Neural cell (in vitro differentiated cells): ENCODE measurements around the gene FCHO1. TPM values are rescaled to one million over a fixed set of nuclear protein-coding genes. Genes with fewer than 3 reads are reported as not detected.

ENCODE experiments used
- H2AFZ ChIP-seq: fragments of 200-600, 300-800 bp; sonication (generic), shearing (Covaris generic); 2 replicates; pipeline ENCODE4 v1.6.0; 2014; ENCODE audit warnings: low read depth, mild to moderate bottlenecking, antibody characterized with exemption, low read length, moderate library complexity
- H3F3A ChIP-seq: fragments of 200-600 bp; shearing (Covaris generic); 2 replicates; pipeline ENCODE4 v1.6.1; 2016; ENCODE audit warnings: mild to moderate bottlenecking, moderate library complexity, mixed read lengths, antibody characterized with exemption, low read length; ENCODE audit not compliant: insufficient read depth, poor library complexity, severe bottlenecking
- H3K27ac ChIP-seq: fragments of 200-600, 300-800 bp; sonication (generic), shearing (Covaris generic); 2 replicates; pipeline ENCODE4 v1.5.1; 2014; ENCODE audit warnings: mild to moderate bottlenecking, low read length, moderate library complexity
- H3K27me3 ChIP-seq: fragments of 300-800, 200-600 bp; sonication (generic), shearing (Covaris generic); 2 replicates; pipeline ENCODE4 v1.6.0; 2014; ENCODE audit warnings: mild to moderate bottlenecking, low read depth, low read length, moderate library complexity; ENCODE audit not compliant: insufficient read depth
- H3K36me3 ChIP-seq: fragments of 300-800, 200-600 bp; sonication (generic), shearing (Covaris generic); 2 replicates; pipeline ENCODE4 v1.5.1; 2014; ENCODE audit warnings: mild to moderate bottlenecking, antibody characterized with exemption, low read length, moderate library complexity; ENCODE audit not compliant: insufficient read depth
- H3K4me2 ChIP-seq: fragments of 300-800, 200-600 bp; sonication (generic), shearing (Covaris generic); 2 replicates; pipeline ENCODE4 v1.6.0; 2014; ENCODE audit warnings: mild to moderate bottlenecking, low read length
- H3K4me3 ChIP-seq: fragments of 300-800, 200-600 bp; sonication (generic), shearing (Covaris generic); 2 replicates; pipeline ENCODE4 v1.5.1; 2014; ENCODE audit warnings: mild to moderate bottlenecking, low read length, moderate library complexity
- H3K79me2 ChIP-seq: fragments of 200-600 bp; shearing (Covaris generic); replicated peaks from 2 replicates; pipeline ENCODE4 v1.6.0; 2014; ENCODE audit warnings: mild to moderate bottlenecking, low read length, moderate library complexity; ENCODE audit not compliant: insufficient read depth
- H3K9ac ChIP-seq: fragments of 300-800, 200-600 bp; sonication (generic), shearing (Covaris generic); 2 replicates; pipeline ENCODE4 v1.6.1; 2016; ENCODE audit warnings: mild to moderate bottlenecking, low read length, mixed read lengths
- H3K9me2 ChIP-seq: fragments of 200-600 bp; shearing (Covaris generic); 2 replicates; pipeline ENCODE4 v1.6.1; 2016; ENCODE audit warnings: mild to moderate bottlenecking, low read length, mixed read lengths; ENCODE audit not compliant: insufficient read depth
- H3K9me3 ChIP-seq: fragments of 200-600, 300-800 bp; sonication (generic), shearing (Covaris generic); 2 replicates; pipeline ENCODE4 v1.6.1; 2016; ENCODE audit warnings: mild to moderate bottlenecking, mixed run types, low read length, moderate library complexity, mixed read lengths
- H4K20me1 ChIP-seq: fragments of 200-600 bp; shearing (Covaris generic); 2 replicates; pipeline ENCODE4 v1.6.1; 2016; ENCODE audit warnings: mild to moderate bottlenecking, mixed run types; ENCODE audit not compliant: insufficient read depth
- CTCF ChIP-seq: fragments of 450-650 bp; IDR thresholded peaks from 2 replicates; pipeline ENCODE4 v1.5.1; 2014; ENCODE audit warnings: antibody characterized with exemption, mild to moderate bottlenecking, moderate library complexity; ENCODE audit not compliant: poor library complexity, severe bottlenecking
- EP300 ChIP-seq: fragments of 450-650 bp; conservative IDR thresholded peaks from 2 replicates; pipeline ENCODE4 v1.6.1; 2014; ENCODE audit warnings: antibody characterized with exemption, mild to moderate bottlenecking, moderate library complexity; ENCODE audit not compliant: poor library complexity, severe bottlenecking
- EZH2 ChIP-seq: fragments of 200-600, 300-800 bp; shearing (Covaris generic), sonication (generic); IDR thresholded peaks from 2 replicates; pipeline ENCODE4 v1.6.1; 2014; ENCODE audit warnings: antibody characterized with exemption, low read length, borderline replicate concordance, mild to moderate bottlenecking; ENCODE audit not compliant: insufficient read depth, poor library complexity, severe bottlenecking
- MXI1 ChIP-seq: fragments of 450-650 bp; conservative IDR thresholded peaks from 2 replicates; pipeline ENCODE4 v1.6.1; 2014; ENCODE audit warnings: antibody characterized with exemption, mild to moderate bottlenecking; ENCODE audit not compliant: poor library complexity, severe bottlenecking
- POLR2AphosphoS5 ChIP-seq: IDR thresholded peaks from 2 replicates; pipeline ENCODE4 v1.6.1; 2012
- RAD21 ChIP-seq: fragments of 450-650 bp; conservative IDR thresholded peaks from 2 replicates; pipeline ENCODE4 v1.6.1; 2014; ENCODE audit warnings: antibody characterized with exemption, mild to moderate bottlenecking, moderate library complexity
- SMC3 ChIP-seq: fragments of 450-650 bp; conservative IDR thresholded peaks from 2 replicates; pipeline ENCODE4 v1.6.1; 2014; ENCODE audit warnings: antibody characterized with exemption, mild to moderate bottlenecking, moderate library complexity; ENCODE audit not compliant: poor library complexity
- TAF1 ChIP-seq: IDR thresholded peaks from 2 replicates; pipeline ENCODE4 v1.6.1; 2012; ENCODE audit warnings: low read depth
- polyA plus RNA-seq: library from polyadenylated mRNA; depleted of rRNA; stranded (reverse); fragments of >200 nt; gene quantifications from 2 replicates; pipeline ENCODE4 v1.2.3, GENCODE V29; 2014
- TF ChIP-seq, protein P1 (sequence below): IDR thresholded peaks from 2 replicates; pipeline ENCODE4 v1.6.1; 2012; ENCODE audit warnings: borderline replicate concordance

The FCHO1 gene
- polyA plus RNA-seq, 1 donor from 2014 or later, result 39.7 TPM

DNA sequence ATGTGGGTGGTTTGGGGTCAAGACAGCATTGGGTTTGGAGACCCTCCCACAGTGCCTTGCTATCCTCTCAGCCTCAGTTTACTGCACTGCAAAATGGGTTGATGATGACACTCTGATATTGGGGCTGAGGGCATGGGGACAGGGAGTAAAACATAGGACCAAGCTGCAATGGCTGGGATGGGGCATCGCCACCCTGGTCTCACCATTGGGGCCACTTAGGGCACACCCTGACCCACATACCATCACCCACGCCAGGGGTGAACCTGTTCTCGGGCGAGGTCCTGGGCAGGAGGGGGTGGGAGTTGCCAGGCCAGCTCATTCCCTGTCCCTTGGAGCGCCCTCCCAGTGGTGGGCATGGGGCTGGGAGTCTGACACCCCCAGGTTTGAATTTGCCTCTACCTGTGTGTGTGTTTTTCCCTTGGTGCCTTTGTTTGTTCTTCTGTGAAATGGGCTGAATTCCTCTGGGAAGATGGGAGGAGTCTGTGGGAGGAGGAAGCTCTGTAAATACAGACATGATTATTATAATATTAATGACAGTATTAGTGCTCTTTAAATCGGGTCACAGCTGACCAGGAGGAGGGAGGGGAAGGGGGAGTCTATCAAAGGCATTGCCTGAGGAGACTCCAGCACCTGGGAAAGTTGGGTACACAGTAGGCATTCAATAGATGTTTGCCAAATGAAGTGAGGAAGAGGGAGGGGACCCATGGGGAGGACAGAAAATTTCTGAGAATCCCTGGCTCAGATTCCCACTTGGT is 2.2 kb upstream of the FCHO1 start:
- no peak overlapping the region for H2AFZ ChIP-seq
- H4K20me1 ChIP-seq, result no peaks in the 10 kb centered on the region
- H3K4me2 ChIP-seq, result no peak overlapping the region
- peaks cover 20% of the 10 kb centered on the region for H3K79me2 ChIP-seq
- H3K27me3 ChIP-seq, result no peaks in the 10 kb centered on the region
- peak overlapping the region; percentile 84 for H3K9ac ChIP-seq
- H3F3A ChIP-seq, result no peaks in the 10 kb centered on the region
- no peaks in the 10 kb centered on the region for H3K9me2 ChIP-seq
- TF ChIP-seq MXI1, result no peak
- no peak for TF ChIP-seq POLR2AphosphoS5
- no peak for TF ChIP-seq EZH2
- no peak for TF ChIP-seq TAF1
- TF ChIP-seq RAD21, result no peak
- no peak for TF ChIP-seq EP300
- no peak for TF ChIP-seq CTCF
- peak overlapping the region; percentile 94 for H3K4me3 ChIP-seq
- H3K36me3 ChIP-seq, result no peaks in the 10 kb centered on the region
- no peak overlapping the region for H3K27ac ChIP-seq
- no peaks in the 10 kb centered on the region for H3K9me3 ChIP-seq

- H2AFZ ChIP-seq, result no peak overlapping the region
- H3F3A ChIP-seq, result no peaks in the 10 kb centered on the region
- peaks cover 20% of the 10 kb centered on the region for H3K79me2 ChIP-seq
- no peak overlapping the region for H3K27ac ChIP-seq
- TF ChIP-seq RAD21 (no peak), POLR2AphosphoS5 (no peak), EP300 (no peak)
- TF ChIP-seq, protein P1, sequence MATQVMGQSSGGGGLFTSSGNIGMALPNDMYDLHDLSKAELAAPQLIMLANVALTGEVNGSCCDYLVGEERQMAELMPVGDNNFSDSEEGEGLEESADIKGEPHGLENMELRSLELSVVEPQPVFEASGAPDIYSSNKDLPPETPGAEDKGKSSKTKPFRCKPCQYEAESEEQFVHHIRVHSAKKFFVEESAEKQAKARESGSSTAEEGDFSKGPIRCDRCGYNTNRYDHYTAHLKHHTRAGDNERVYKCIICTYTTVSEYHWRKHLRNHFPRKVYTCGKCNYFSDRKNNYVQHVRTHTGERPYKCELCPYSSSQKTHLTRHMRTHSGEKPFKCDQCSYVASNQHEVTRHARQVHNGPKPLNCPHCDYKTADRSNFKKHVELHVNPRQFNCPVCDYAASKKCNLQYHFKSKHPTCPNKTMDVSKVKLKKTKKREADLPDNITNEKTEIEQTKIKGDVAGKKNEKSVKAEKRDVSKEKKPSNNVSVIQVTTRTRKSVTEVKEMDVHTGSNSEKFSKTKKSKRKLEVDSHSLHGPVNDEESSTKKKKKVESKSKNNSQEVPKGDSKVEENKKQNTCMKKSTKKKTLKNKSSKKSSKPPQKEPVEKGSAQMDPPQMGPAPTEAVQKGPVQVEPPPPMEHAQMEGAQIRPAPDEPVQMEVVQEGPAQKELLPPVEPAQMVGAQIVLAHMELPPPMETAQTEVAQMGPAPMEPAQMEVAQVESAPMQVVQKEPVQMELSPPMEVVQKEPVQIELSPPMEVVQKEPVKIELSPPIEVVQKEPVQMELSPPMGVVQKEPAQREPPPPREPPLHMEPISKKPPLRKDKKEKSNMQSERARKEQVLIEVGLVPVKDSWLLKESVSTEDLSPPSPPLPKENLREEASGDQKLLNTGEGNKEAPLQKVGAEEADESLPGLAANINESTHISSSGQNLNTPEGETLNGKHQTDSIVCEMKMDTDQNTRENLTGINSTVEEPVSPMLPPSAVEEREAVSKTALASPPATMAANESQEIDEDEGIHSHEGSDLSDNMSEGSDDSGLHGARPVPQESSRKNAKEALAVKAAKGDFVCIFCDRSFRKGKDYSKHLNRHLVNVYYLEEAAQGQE, result no peak
- no peak overlapping the region for H3K4me2 ChIP-seq
- H3K9me3 ChIP-seq, result no peaks in the 10 kb centered on the region
- no peak overlapping the region for H3K9ac ChIP-seq
- H3K4me3 ChIP-seq, result peak overlapping the region; percentile 94
- no peaks in the 10 kb centered on the region for H3K9me2 ChIP-seq
- H4K20me1 ChIP-seq, result no peaks in the 10 kb centered on the region
- H3K27me3 ChIP-seq, result no peaks in the 10 kb centered on the region
- H3K36me3 ChIP-seq, result no peaks in the 10 kb centered on the region
These were observed 1.4 kb upstream of the FCHO1 start for GRCh38 chr19:17749912-17750317.

GRCh38 chr19:17751912-17752273 is 616 bp downstream of the FCHO1 start:
- no peaks in the 10 kb centered on the region for H4K20me1 ChIP-seq
- H3K4me3 ChIP-seq, result no peak overlapping the region
- H3F3A ChIP-seq, result no peaks in the 10 kb centered on the region
- H3K9ac ChIP-seq, result no peak overlapping the region
- peaks cover 20% of the 10 kb centered on the region for H3K79me2 ChIP-seq
- H3K4me2 ChIP-seq, result no peak overlapping the region
- H3K27ac ChIP-seq, result no peak overlapping the region
- no peak overlapping the region for H2AFZ ChIP-seq
- H3K9me3 ChIP-seq, result no peaks in the 10 kb centered on the region
- no peak for TF ChIP-seq EZH2
- TF ChIP-seq, protein P1, result no peak
- no peak for TF ChIP-seq SMC3
- no peak for TF ChIP-seq POLR2AphosphoS5
- TF ChIP-seq EP300, result no peak
- no peak for TF ChIP-seq MXI1
- H3K27me3 ChIP-seq, result no peaks in the 10 kb centered on the region
- no peaks in the 10 kb centered on the region for H3K9me2 ChIP-seq
- H3K36me3 ChIP-seq, result no peaks in the 10 kb centered on the region
